ENCODE results near the gene PRKN.

The PRKN gene

GRCh38 chr6:161686655-161687054 lies 1040.9 kb downstream of the PRKN start:
- Histone ChIP-seq H3K4me2 (ENCODE audit: insufficient read depth, low read length) (no peak overlapping the region), H4K20me1 (ENCODE audit: insufficient read depth, low read length) (no peaks in the 10 kb centered on the region), H2AFZ (ENCODE audit: low read depth, low read length) (no peak overlapping the region), H3K9me3 (ENCODE audit: insufficient read depth, low read length, severe bottlenecking) (no peaks in the 10 kb centered on the region), H3K4me1 (ENCODE audit: insufficient read depth, low read length) (no peaks in the 10 kb centered on the region), H3K27me3 (ENCODE audit: insufficient read depth, low read length, poor library complexity) (no peaks in the 10 kb centered on the region), H3K9ac (ENCODE audit: low read depth, low read length) (no peak overlapping the region), H3K4me3 (ENCODE audit: low read depth in 1 of 2, low read length in 2 of 2) (no peak overlapping the region), H3K27ac (ENCODE audit: low read length) (no peak overlapping the region), H3K36me3 (ENCODE audit: insufficient read depth, low read length) (no peaks in the 10 kb centered on the region), H3K79me2 (ENCODE audit: insufficient read depth, low read length) (no peaks in the 10 kb centered on the region)
- ATAC-seq (ENCODE audit: insufficient read depth, low read depth) (no peak), DNase-seq (no peak)
- TF ChIP-seq CTCF (IDR thresholded peaks at IDR 0.05; ENCODE audit: borderline replicate concordance, extremely low read depth, low read length, poor library complexity, severe bottlenecking) (no peak), EZH2 (IDR thresholded peaks at IDR 0.05; ENCODE audit: borderline replicate concordance, low read depth, low read length, severe bottlenecking) (no peak)

GRCh38 chr6:161684731-161685475 lies 1042.7 kb downstream of the PRKN start:
- Histone ChIP-seq H3K4me2 (ENCODE audit: insufficient read depth, low read length) (no peak overlapping the region), H3K36me3 (ENCODE audit: insufficient read depth, low read length) (no peaks in the 10 kb centered on the region), H3K4me3 (ENCODE audit: low read depth in 1 of 2, low read length in 2 of 2) (no peak overlapping the region), H3K27me3 (ENCODE audit: insufficient read depth, low read length, poor library complexity) (no peaks in the 10 kb centered on the region), H3K4me1 (ENCODE audit: insufficient read depth, low read length) (no peaks in the 10 kb centered on the region), H3K79me2 (ENCODE audit: insufficient read depth, low read length) (no peaks in the 10 kb centered on the region), H3K9ac (ENCODE audit: low read depth, low read length) (no peak overlapping the region), H3K9me3 (ENCODE audit: insufficient read depth, low read length, severe bottlenecking) (no peaks in the 10 kb centered on the region), H4K20me1 (ENCODE audit: insufficient read depth, low read length) (no peaks in the 10 kb centered on the region), H2AFZ (ENCODE audit: low read depth, low read length) (no peak overlapping the region), H3K27ac (ENCODE audit: low read length) (no peak overlapping the region)
- DNase-seq (no peak), ATAC-seq (ENCODE audit: insufficient read depth, low read depth) (no peak)
- TF ChIP-seq EZH2 (IDR thresholded peaks at IDR 0.05; ENCODE audit: borderline replicate concordance, low read depth, low read length, severe bottlenecking) (no peak), CTCF (IDR thresholded peaks at IDR 0.05; ENCODE audit: borderline replicate concordance, extremely low read depth, low read length, poor library complexity, severe bottlenecking) (no peak)

- no peaks in the 10 kb centered on the region for H3K9me3 ChIP-seq (ENCODE audit: insufficient read depth, low read length, severe bottlenecking)
- H4K20me1 ChIP-seq (ENCODE audit: insufficient read depth, low read length): no peaks in the 10 kb centered on the region
- H3K4me3 ChIP-seq (ENCODE audit: low read depth in 1 of 2, low read length in 2 of 2): no peak overlapping the region
- no peak for DNase-seq
- H3K4me1 ChIP-seq (ENCODE audit: insufficient read depth, low read length): no peaks in the 10 kb centered on the region
- no peaks in the 10 kb centered on the region for H3K27me3 ChIP-seq (ENCODE audit: insufficient read depth, low read length, poor library complexity)
- H3K79me2 ChIP-seq (ENCODE audit: insufficient read depth, low read length): no peaks in the 10 kb centered on the region
- H3K36me3 ChIP-seq (ENCODE audit: insufficient read depth, low read length): no peaks in the 10 kb centered on the region
- H3K27ac ChIP-seq (ENCODE audit: low read length): no peak overlapping the region
- H3K9ac ChIP-seq (ENCODE audit: low read depth, low read length): no peak overlapping the region
- no peak overlapping the region for H3K4me2 ChIP-seq (ENCODE audit: insufficient read depth, low read length)
- no peak for ATAC-seq (ENCODE audit: insufficient read depth, low read depth)
- no peak for TF ChIP-seq EZH2 (IDR thresholded peaks at IDR 0.05; ENCODE audit: borderline replicate concordance, low read depth, low read length, severe bottlenecking)
- TF ChIP-seq CTCF (IDR thresholded peaks at IDR 0.05; ENCODE audit: borderline replicate concordance, extremely low read depth, low read length, poor library complexity, severe bottlenecking): no peak
- H2AFZ ChIP-seq (ENCODE audit: low read depth, low read length): no peak overlapping the region
Observed at GRCh38 chr6:161683400-161683799, 1044.2 kb downstream of the PRKN start.

All from DND-41 (cell line).